Left kidney (tissue), 8 donors: ENCODE data around the gene THYN1. TPM values are rescaled to one million over a fixed set of nuclear protein-coding genes. Genes with fewer than 3 reads are reported as not detected.
"Not testable (repeated sequence)": the region's sequence is repeated elsewhere in the genome, so short reads cannot be mapped to it uniquely, and the experiment has no call there.

Experiments used
- DNase-seq: peaks from one replicate; pipeline ENCODE4 v3.0.0-alpha.2; 2013
- long read RNA-seq, 8 donors: transcript quantifications; one replicate each; lab custom pipeline, GENCODE V29; 2026
- polyA plus RNA-seq: library from polyadenylated mRNA; unstranded; fragments of 120-200 nt; gene quantifications from one replicate; pipeline ENCODE4 v1.2.1, GENCODE V29; 2013; ENCODE audit not compliant: insufficient read length

THYN1 gene
- polyA plus RNA-seq: 74.7 TPM
- long read RNA-seq, donor 1, transcript THYN1-203 (8 exons, 943 nt): minor isoform, 15 of 47 reads
- long read RNA-seq, donor 1, transcript THYN1-204 (8 exons, 893 nt): major isoform, 17 of 47 reads
- long read RNA-seq, donor 1, transcript THYN1-201 (7 exons, 1,299 nt): minor isoform, 10 of 47 reads
- long read RNA-seq, donor 1, partial matches to known transcripts: 0 of 47 reads
- long read RNA-seq, donor 1, other reads (novel, unspliced or antisense): 0 of 47 reads
- long read RNA-seq, donor 2, transcript THYN1-204 (8 exons, 893 nt): major isoform, 13 of 44 reads
- long read RNA-seq, donor 2, transcript THYN1-201 (7 exons, 1,299 nt): minor isoform, 10 of 44 reads
- long read RNA-seq, donor 2, transcript THYN1-203 (8 exons, 943 nt): minor isoform, 11 of 44 reads
- long read RNA-seq, donor 2, partial matches to known transcripts: 7 of 44 reads
- long read RNA-seq, donor 2, other reads (novel, unspliced or antisense): 0 of 44 reads
- long read RNA-seq, donor 3, transcript THYN1-204 (8 exons, 893 nt): minor isoform, 16 of 57 reads
- long read RNA-seq, donor 3, transcript THYN1-203 (8 exons, 943 nt): major isoform, 20 of 57 reads
- long read RNA-seq, donor 3, partial matches to known transcripts: 15 of 57 reads
- long read RNA-seq, donor 3, other reads (novel, unspliced or antisense): 0 of 57 reads
- long read RNA-seq, donor 4, partial matches to known transcripts: 0 of 3 reads
- long read RNA-seq, donor 4, other reads (novel, unspliced or antisense): 0 of 3 reads
- long read RNA-seq, donor 5, transcript THYN1-201 (7 exons, 1,299 nt): minor isoform, 16 of 92 reads
- long read RNA-seq, donor 5, transcript THYN1-203 (8 exons, 943 nt): major isoform, 30 of 92 reads
- long read RNA-seq, donor 5, transcript THYN1-204 (8 exons, 893 nt): minor isoform, 21 of 92 reads
- long read RNA-seq, donor 5, partial matches to known transcripts: 16 of 92 reads
- long read RNA-seq, donor 5, other reads (novel, unspliced or antisense): 5 of 92 reads
- long read RNA-seq, donor 6, transcript THYN1-201 (7 exons, 1,299 nt): minor isoform, 5 of 42 reads
- long read RNA-seq, donor 6, transcript THYN1-204 (8 exons, 893 nt): minor isoform, 13 of 42 reads
- long read RNA-seq, donor 6, transcript THYN1-203 (8 exons, 943 nt): major isoform, 17 of 42 reads
- long read RNA-seq, donor 6, partial matches to known transcripts: 0 of 42 reads
- long read RNA-seq, donor 6, other reads (novel, unspliced or antisense): 0 of 42 reads
- long read RNA-seq, donor 7, transcript THYN1-201 (7 exons, 1,299 nt): minor isoform, 11 of 58 reads
- long read RNA-seq, donor 7, transcript THYN1-204 (8 exons, 893 nt): major isoform, 13 of 58 reads
- long read RNA-seq, donor 7, transcript THYN1-203 (8 exons, 943 nt): minor isoform, 10 of 58 reads
- long read RNA-seq, donor 7, partial matches to known transcripts: 22 of 58 reads
- long read RNA-seq, donor 7, other reads (novel, unspliced or antisense): 0 of 58 reads
- long read RNA-seq, donor 8, transcript THYN1-203 (8 exons, 943 nt): major isoform, 7 of 17 reads
- long read RNA-seq, donor 8, partial matches to known transcripts: 0 of 17 reads
- long read RNA-seq, donor 8, other reads (novel, unspliced or antisense): 0 of 17 reads

GRCh38 chr11:134253188-134253993, at the start of gene THYN1, which contains the start of gene ACAD8:
THYN1 (minus strand) TSS chr11:134253352; CDS start chr11:134252882, 470 bp downstream.
ACAD8 (plus strand) TSS chr11:134253568; CDS start chr11:134253601, 33 bp downstream.
- DNase-seq: peak; percentile 96

- DNase-seq: no peak
These were observed 41.5 kb upstream of the THYN1 start for GRCh38 chr11:134294664-134295063.

GRCh38 chr11:134293119-134294113, 40.3 kb upstream of the THYN1 start:
- DNase-seq: no peak

- no peak for DNase-seq
These were observed 39.5 kb upstream of the THYN1 start for GRCh38 chr11:134292661-134293060.

DNA sequence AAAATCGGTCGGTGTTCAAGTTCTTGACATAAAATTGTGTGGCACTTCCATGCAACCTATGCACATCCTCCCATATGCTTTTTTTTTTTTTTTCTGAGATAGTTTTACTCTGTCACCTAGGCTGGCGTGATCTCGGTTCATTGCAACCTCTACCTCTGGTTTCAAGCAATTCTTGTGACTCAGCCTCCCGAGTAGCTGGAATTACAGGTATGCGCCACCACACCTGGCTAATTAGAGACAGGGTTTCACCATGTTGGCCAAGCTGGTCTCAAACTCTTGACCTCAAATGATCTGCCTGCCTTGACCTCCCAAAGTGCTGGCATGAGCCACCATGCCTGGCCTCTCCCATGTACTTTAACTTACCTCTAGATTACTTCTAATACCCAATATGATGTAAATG, 38.0 kb upstream of the THYN1 start:
- DNase-seq: no peak

DNA sequence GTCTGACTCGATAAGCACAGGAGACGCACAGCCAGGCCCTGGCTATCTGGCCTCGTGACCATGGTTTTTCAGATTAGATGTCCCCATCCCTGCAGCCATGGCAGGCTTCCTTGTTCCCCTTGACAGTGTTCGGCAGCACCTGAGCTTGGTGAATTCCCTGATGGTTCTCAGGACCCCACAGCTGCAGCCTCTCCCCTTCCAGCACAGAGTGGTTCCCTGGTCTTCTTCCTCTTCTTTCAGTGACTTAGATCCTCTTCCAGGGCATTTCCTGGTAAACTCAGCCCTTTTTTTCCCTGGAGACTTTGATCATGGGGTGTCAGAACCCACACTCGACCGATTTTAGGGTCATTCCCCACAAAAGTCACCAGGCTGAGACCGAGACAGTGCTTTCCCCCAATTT, 37.5 kb upstream of the THYN1 start:
- no peak for DNase-seq

DNA sequence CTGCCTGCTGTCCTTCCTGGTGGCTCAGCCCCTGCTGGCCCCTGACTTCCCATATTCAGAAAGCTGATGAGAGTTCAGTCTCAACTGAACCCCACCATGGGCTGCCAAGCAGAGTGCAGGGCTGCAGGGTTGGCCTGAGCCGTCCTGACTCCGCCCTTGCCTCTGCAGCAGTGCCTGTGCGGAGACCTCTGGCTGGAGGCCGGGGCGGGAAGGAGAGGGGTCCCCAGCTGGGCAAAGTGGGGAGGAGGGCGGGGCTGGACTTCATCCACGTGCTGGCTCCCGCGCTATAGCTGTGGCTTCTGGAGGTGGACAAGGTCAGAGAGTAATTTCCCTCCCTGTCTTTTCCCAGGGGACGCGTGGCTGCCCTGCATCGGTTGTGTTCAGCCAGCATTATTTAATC, 36.6 kb upstream of the THYN1 start:
- DNase-seq: no peak

- no peak for DNase-seq
These were observed 36.0 kb upstream of the THYN1 start for GRCh38 chr11:134289167-134289566.

- DNase-seq: no peak
These were observed 35.3 kb upstream of the THYN1 start for GRCh38 chr11:134288486-134288885.

GRCh38 chr11:134287561-134287960, 34.4 kb upstream of the THYN1 start:
- DNase-seq: no peak

DNA sequence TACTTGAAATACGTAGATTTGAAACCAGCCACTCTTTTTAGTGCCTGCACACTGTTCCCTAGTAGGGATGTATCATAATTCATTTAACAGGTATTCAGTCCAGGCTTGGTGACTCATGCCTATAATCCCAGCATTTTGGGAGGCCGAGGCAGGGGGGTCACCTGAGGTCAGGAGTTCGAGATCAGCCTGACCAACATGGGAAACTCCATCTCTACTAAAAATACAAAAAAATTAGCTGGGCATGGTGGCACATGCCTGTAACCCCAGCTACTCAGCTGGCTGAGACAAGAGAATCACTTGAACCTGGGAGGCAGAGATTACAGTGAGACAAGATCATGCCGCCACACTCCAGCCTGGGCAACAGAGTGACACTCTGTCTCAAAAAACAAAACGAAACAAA, 31.2 kb upstream of the THYN1 start:
- DNase-seq: not testable (repeated sequence)

GRCh38 chr11:134283461-134284230, 30.5 kb upstream of the THYN1 start:
- no peak for DNase-seq

DNA sequence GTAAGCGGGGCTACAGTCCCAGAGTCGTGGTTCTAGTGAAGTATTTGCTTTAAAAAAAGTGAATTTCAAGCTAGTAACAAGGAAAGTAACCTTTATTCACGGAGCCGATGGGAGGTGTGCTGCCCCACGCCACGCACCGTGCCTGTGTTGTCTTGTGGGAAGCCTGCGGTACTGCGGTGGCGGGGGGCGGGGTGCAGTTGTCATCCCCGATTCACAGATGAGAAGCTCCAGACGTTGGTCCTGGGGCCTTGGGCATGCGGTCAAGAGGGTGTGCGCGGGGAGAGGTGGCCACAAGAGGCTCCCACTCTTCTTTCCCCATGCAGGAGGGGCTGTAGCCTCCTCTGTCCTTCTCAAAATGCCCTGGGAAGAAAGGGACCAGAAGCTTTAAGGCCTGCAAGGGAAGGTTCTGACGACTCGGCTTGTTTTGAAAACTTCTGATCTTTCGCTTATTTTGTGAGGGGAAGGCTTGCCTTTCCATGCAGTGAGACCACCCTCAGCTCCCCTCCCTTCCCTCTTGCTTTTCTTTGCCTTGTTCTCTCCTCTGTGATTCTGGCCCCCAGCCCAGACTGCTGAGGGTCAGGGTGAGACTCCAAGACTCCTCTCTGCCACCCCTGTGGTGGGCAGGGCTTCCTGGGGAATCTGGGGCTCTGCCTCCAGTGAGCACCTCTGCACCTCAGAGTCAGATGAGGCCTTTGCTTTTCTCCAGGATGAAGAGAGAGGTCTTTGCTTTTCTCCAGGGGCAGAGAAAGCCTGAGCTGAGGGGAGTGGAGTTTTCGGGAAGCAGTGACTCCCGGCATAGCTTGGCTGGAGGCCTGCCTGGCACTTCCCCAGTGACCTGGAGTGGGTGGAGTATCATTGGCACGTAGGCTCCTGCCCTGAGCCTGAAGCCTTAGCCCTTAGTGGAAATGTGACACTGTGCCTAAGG, 29.2 kb upstream of the THYN1 start:
- no peak for DNase-seq

DNA sequence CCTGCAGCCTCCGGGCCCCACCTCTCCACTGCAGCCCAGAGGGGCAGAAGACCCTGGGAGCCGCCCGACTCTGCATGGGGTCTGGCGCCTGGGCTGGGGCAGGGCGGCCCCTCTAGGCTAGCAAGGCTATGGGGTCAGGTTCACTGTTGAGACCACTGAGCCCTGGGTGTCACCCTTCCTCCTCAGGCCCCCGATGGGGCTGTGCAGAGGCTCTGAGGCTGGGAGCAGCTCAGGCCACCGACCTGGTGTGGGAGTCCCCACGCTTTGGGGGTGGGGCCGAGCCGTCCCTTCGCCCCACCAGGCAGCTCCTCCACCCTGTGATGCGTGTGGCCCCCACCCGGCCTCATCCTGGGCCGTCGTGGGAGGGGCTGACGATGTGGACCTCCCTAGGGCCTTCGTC, 28.5 kb upstream of the THYN1 start:
- not testable (repeated sequence) for DNase-seq

DNA sequence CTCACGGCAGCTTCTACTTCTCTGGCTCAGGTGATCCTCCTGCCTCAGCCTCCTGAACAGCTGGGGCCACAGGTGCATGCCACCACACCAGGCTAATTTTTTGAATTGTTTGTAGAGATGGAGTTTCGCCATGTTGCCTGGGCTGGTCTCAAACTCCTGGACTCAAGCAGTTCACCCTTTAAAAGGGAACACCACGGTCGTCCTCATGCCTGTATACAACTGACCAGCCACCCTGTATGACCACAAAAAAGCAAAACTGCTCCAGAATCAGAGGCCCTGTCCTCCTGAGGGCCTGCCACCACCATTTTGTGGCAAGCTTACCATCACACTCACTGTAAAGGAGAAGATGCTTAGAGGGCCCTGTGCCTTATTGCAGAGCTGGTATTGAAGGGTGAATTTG, 25.2 kb upstream of the THYN1 start:
- no peak for DNase-seq

DNA sequence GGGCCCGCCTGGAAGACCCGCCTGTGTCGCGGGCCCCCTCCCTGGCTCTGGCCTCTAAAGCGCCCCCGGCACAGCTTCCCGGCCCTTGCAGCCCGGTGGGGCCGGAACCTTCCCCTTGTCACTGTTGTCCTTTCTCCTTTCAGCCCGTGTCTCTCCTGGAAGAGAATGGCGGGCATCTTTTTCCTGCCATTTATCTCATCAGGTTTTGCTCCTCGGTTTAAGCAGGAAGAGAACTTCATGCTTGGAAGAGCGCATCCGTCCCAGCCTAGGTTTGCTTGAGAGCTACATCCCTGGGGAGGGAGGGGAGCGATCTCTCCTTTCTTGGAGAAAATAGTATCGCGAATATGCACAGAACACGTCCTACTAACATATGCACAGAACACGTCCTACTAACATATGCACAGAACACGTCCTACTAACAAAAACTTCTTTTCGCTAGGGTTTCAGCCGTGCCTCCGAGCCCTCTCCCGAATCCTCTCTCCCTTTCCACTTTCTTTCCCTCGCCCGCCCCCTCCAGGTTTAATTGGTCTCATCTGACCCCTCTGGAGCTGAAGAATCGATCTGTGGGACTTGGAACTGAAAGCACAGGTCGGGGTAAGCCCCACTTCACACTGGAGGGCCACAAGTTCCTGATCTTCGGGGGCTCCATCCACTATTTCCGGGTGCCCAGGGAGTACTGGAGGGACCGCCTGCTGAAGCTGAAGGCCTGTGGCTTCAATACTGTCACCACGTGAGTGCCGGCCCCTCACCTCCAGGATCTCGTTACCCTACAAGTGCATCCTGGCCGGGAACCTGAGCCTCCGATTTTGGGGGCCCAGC, 24.2 kb upstream of the THYN1 start:
- DNase-seq: no peak
